COLO668 (cell line): ENCODE data around the gene MIER2.
"Not testable (repeated sequence)": the region's sequence is repeated elsewhere in the genome, so short reads cannot be mapped to it uniquely, and the experiment has no call there.

Experiments
- DNase-seq: peaks from one replicate; lab custom pipeline; 2025; ENCODE audit not compliant: unreplicated experiment; lab: John Stamatoyannopoulos, UW

The MIER2 gene

GRCh38 chr19:262125-262524 lies 82.5 kb downstream of the MIER2 start:
- DNase-seq: no peak

DNA sequence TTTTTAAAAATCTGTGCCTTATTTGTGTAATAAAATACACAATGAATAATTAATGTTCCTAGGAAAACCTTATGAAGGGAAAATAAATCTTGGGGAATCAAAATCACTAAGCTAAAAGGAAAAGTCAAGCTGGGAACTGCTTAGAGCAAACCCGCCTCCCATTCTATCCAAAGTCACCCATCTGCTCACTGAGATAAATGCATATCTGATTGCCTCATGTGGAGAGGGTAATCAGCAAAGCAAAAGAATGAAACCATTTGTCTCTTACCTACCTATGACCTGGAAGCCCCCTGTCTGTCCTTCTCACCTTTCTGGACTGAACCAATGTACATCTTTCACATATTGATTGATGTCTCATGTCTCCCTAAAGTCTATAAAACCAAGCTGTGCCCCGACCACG lies 87.8 kb downstream of the MIER2 start:
- not testable (repeated sequence) for DNase-seq
